GM19452 (cell line): Measurements from ENCODE around the gene CSTPP1.
"Not testable (repeated sequence)": the region's sequence is repeated elsewhere in the genome, so short reads cannot be mapped to it uniquely, and the experiment has no call there.

Source experiments
- ATAC-seq: cut with Tn5 transposase; IDR thresholded peaks from one replicate; pipeline ENCODE4 v1.9.1; 2021; ENCODE audit not compliant: unreplicated experiment

CSTPP1 gene

DNA sequence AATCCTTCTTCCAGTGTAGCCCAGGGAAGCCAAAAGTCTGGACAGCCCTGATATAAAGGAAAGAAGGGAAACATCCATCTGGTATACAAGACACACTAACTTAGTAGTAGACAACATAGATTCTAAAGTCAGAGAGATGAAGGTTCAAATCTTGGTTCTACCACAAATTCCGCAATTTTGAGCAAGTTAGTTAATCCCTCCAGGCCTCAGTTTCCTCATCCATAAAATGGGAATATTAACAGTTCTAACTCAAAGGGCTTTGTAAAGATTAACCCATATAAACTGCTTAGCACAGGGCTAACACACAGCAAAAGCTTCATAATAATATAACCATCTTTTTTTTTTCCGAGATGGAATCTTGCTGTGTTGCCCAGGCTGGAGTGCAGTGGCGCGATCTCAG is 29.0 kb upstream of the CSTPP1 start:
- ATAC-seq, result no peak

DNA sequence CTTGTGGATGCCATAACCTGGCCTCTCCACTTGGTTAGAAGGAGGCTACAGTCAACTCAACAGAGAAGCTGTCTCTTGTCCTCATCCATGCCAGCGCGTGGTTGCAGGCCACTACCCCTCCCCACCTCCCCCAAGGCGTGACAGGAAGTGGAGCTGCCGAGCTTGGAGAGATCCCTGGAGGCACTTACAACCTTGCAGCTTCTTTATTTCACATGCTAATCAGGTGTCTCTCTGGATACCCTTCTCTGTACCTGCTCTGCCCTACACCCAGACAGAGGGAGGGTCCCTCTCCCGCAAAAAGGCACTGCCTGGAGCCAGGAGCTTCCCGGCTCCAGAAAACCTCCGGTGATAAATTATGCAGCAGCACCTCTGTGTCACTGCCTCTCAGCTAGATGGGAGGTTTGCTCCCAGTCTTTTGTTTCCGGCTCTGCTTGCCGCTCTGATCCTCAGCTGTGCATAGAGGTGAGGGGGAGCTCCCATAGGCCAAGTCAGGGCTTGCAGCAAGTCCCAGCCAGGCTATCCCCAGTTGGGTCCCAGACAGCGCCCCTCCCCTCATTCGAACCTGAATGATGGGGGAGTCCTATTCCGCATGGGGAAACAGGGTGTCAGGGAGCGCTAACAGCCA is 23.9 kb upstream of the CSTPP1 start:
- ATAC-seq, result no peak

- no peak for ATAC-seq
Measured at GRCh38 chr11:46913484-46913883, 23.1 kb upstream of the CSTPP1 start.

DNA sequence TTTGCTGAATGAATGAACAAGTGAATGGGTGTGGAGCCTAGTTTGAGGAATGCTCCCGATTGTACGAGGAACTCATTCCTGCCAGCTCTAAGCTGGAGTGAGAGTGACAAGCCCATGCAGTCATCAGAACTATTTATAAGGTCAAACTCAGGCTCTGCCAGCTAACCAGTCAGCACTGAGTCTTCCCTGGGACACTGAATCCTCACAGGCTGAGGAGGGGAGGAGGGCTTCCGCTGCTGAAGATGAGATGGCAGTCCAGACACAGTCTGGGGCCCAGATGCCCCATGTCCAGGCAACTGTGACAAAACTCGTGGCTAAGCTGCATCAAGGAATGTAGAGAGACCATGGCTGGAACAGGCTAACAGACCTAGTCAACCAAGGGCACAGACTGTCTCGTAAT is 22.2 kb upstream of the CSTPP1 start:
- ATAC-seq, result no peak

GRCh38 chr11:46914910-46915309 is 21.7 kb upstream of the CSTPP1 start:
- no peak for ATAC-seq

DNA sequence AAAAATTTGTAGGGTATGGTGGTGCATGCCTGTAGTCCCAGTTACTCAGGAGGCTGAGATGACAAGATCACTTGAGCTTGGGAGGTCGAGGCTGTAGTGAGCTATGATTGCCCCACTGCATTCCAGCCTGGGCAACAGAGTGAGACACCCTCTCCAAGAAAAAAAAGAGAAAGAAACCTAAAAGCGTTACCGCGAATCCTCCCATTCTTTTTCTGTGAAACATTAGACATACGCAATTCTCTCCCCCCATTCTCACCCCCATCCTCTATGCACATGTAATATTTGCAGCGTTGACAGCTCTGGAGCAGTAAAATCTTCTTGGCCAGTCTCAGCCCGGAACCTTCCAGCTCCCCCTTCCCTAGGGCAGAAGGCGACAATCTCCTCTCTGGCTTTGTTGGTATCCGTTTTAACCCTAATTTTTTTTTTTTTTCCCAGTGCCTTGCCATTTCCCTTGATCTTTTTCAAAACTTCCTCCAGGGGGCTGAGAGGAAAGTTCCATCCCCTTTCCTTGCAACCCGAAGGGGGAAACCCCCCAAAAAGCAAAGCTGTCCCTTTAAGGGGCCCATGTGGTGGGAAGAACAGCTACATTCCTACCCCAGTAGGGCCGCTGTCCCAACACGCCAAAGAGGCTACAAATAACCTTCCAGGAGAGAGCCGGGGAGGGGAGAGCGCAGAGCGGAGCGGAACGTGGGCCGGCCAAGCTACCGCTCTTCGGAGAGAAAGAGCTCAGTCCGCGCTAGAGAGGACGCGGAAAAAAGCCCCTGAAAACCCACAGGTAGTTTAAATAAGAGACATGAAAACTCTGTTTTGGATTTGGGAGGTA is 20.1 kb upstream of the CSTPP1 start:
- ATAC-seq, result no peak

- ATAC-seq, result no peak
Measured at GRCh38 chr11:46917109-46917761, 19.3 kb upstream of the CSTPP1 start.

DNA sequence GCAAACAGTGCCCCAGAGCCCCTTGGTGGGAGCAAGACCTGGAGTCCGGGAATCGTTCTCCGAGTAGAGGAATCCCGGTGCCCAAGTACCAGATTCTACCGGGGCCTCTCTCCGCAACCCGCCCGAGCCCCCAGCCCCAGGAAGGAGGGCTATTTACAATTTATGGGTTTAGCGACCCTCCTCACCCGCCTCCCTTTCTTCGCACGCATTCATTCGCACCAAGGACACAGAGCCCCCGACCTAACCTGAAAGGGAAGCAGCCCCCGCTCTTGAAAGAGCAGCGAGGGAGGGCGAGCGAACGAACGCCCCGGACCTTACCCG is 18.8 kb upstream of the CSTPP1 start:
- no peak for ATAC-seq

DNA sequence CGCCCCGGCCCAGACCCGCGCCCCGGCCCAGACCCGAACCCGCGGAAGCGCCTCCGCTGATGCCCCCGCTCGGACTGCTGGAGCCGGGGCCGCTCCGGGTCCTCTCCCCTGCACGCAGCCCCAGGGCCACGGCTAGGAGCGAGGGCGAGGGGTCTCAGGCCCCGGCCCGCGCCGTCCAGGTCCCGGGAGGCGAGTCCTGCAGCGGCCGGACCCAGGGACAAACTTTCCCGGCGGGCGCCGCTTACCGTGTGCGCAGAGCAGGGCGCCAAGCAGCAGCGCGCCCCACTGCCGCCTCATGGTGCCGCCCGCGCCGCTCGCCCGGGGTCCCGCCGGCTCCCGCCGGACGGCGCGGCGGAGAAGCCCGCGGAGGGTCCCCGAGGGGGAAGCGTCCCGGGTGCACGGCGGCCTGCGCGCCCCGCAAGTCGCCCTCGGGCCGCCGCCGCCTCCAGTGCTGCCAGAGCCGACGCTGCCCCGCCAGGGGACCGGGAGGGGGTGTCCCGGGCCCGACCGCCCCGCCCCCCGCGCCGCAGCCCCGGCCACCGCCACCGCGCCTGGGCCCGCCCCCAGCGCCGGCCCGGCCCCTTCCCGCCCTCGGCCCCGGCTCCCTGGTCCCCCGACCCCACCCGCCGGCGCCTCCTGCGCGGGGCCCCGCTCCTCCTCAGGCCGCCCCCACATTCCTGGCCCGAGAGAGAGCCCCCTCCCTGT is 18.3 kb upstream of the CSTPP1 start, which contains the start of gene LRP4:
Gene LRP4, minus strand, starts transcription at position 468 of the 705 bp plus-strand sequence. Its CDS starts 171 bp downstream, at position 297.
- ATAC-seq, result no peak

- ATAC-seq, result no peak
Measured at GRCh38 chr11:46918788-46919513, 17.6 kb upstream of the CSTPP1 start.

- no peak for ATAC-seq
Measured at GRCh38 chr11:46920755-46921154, 15.8 kb upstream of the CSTPP1 start.

DNA sequence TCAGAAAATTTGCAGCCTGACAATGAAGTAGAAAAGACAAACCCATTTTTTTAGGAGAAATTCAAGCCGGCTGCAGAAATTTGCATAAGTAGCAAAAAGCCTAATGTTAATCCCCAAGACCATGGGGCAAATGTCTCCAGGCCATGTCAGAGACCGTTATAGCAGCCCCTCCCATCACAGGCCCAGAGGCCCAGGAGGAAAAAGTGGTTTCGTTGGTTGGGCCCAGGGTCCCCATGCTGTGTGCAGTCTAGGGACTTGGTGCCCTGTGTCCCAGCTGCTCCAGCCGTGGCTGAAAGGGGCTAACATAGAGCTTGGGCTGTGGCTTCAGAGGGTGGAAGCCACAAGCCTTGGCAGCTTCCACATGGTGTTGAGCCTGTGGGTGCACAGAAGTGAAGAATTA is 8.6 kb upstream of the CSTPP1 start:
- not testable (repeated sequence) for ATAC-seq

DNA sequence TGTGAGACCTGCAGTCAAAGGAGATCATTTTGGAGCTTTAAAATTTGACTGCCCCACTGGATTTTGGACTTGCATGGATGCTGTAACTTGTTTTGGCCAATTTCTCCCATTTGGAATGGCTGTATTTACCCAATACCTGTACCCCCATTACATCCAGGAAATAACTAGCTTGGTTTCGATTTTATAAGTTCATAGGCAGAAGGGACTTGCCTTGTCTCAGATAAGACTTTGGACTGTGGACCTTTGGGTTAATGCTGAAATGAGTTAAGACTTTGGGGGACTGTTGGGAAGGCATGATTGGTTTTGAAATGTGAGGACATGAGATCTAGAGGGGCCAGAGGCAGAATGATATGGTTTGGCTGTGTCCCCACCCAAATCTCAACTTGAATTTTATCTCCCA is 7.9 kb upstream of the CSTPP1 start:
- ATAC-seq, result not testable (repeated sequence)

GRCh38 chr11:46930089-46930488 is 6.5 kb upstream of the CSTPP1 start:
- ATAC-seq, result no peak

DNA sequence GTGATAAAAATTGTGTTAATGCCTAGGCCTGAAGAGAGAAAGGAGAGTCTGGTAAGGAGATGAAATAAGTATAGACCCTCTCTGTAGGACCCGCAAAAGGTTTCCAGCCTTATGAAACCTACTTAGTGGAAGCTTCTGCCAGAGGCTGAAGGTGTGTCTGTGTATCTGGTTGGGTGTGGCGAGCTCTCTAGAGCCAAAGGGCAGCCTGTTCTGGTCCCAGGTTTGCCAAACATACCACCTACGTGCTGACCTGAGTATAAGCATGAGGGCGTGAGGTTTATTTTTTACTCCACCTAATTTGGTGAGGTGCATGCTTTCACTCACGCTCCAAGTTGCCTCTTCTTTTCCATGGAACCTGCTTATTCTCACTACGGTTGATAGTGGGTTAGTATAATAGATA is 5.6 kb downstream of the CSTPP1 start:
- ATAC-seq, result no peak

GRCh38 chr11:46944356-46945075 is 8.0 kb downstream of the CSTPP1 start:
- no peak for ATAC-seq

- no peak for ATAC-seq
Measured at GRCh38 chr11:46947399-46948077, 11.0 kb downstream of the CSTPP1 start.

GRCh38 chr11:46948378-46949131 is 12.0 kb downstream of the CSTPP1 start:
- no peak for ATAC-seq

- no peak for ATAC-seq
Measured at GRCh38 chr11:46949297-46949696, 12.7 kb downstream of the CSTPP1 start.
